ENCODE measurements around the gene FNBP1L. TPM values are rescaled to one million over a fixed set of nuclear protein-coding genes. Genes with fewer than 3 reads are reported as not detected.
"Not testable (repeated sequence)": the region's sequence is repeated elsewhere in the genome, so short reads cannot be mapped to it uniquely, and the experiment has no call there.

The FNBP1L gene
- total RNA-seq, 2 experiments from 2014 or later: 0.19 to 0.26 TPM

- H3K27ac Mint-ChIP-seq; ATAC-seq (ENCODE audit: low read depth); H3K36me3 Mint-ChIP-seq; H3K4me3 Mint-ChIP-seq; H3K4me1 Mint-ChIP-seq; DNase-seq; POLR2A ChIA-PET: not testable (repeated sequence)
- Mint-ChIP-seq H3K9me3 (peaks cover 13% of the 10 kb centered on the region), H3K27me3 (peaks cover 15% of the 10 kb centered on the region)
Observed at GRCh38 chr1:93481899-93482298, 34.0 kb downstream of the FNBP1L start.

- H3K9me3 Mint-ChIP-seq: peaks cover 10% of the 10 kb centered on the region
- ATAC-seq (ENCODE audit: low read depth) (no peak), DNase-seq (no peak)
- POLR2A ChIA-PET: no interaction called here
- peaks cover 14% of the 10 kb centered on the region for H3K27me3 Mint-ChIP-seq
- no peaks in the 10 kb centered on the region for H3K4me1 Mint-ChIP-seq
- no peaks in the 10 kb centered on the region for H3K36me3 Mint-ChIP-seq
- no peak overlapping the region for H3K4me3 Mint-ChIP-seq
- H3K27ac Mint-ChIP-seq: no peak overlapping the region
Observed at GRCh38 chr1:93483200-93483599, 35.3 kb downstream of the FNBP1L start.

GRCh38 chr1:93483606-93484005, 35.7 kb downstream of the FNBP1L start:
- no peaks in the 10 kb centered on the region for H3K36me3 Mint-ChIP-seq
- ATAC-seq (ENCODE audit: low read depth) (no peak), DNase-seq (no peak)
- no peak overlapping the region for H3K4me3 Mint-ChIP-seq
- peaks cover 14% of the 10 kb centered on the region for H3K27me3 Mint-ChIP-seq
- POLR2A ChIA-PET: no interaction called here
- H3K9me3 Mint-ChIP-seq: peaks cover 9% of the 10 kb centered on the region
- H3K4me1 Mint-ChIP-seq: no peaks in the 10 kb centered on the region
- H3K27ac Mint-ChIP-seq: no peak overlapping the region

GRCh38 chr1:93488207-93488606, 40.3 kb downstream of the FNBP1L start:
- Mint-ChIP-seq H3K4me1 (no peaks in the 10 kb centered on the region), H3K36me3 (no peaks in the 10 kb centered on the region), H3K27ac (no peak overlapping the region), H3K27me3 (peaks cover 24% of the 10 kb centered on the region), H3K4me3 (no peak overlapping the region), H3K9me3 (no peaks in the 10 kb centered on the region)
- no peak for DNase-seq
- no peak for ATAC-seq (ENCODE audit: low read depth)
- POLR2A ChIA-PET: interaction anchor here (0.6 kb wide), 1 partner anchor 65 kb away, joined by 7 read pairs; no protein-coding TSS in a partner anchor

DNA sequence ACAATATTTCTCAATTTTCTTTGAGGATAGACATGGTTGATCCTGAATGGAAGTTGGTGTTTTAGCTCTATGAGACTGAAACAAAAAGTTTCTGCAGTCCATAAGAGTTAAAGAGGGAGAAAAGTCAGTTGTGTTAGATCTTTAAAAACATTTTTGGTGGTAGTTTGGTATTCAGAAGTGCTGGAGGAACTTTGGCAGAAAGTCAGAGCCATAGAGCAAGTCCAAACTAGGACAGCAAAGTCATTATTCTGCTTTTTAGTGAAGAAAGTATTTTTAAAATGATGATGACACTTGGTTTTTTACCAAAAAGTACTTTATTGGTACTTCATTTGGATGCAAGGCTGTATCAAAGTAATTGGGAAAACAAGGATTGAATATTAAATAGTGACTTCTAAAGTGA, 41.8 kb downstream of the FNBP1L start:
- Mint-ChIP-seq H3K4me1 (no peaks in the 10 kb centered on the region), H3K27ac (no peak overlapping the region), H3K9me3 (no peaks in the 10 kb centered on the region), H3K36me3 (no peaks in the 10 kb centered on the region), H3K4me3 (no peak overlapping the region), H3K27me3 (peaks cover 24% of the 10 kb centered on the region)
- no peak for DNase-seq
- ATAC-seq (ENCODE audit: low read depth): no peak
- POLR2A ChIA-PET: no interaction called here

- H3K27ac Mint-ChIP-seq: no peak overlapping the region
Observed at GRCh38 chr1:93490357-93490756, 42.4 kb downstream of the FNBP1L start.

DNA sequence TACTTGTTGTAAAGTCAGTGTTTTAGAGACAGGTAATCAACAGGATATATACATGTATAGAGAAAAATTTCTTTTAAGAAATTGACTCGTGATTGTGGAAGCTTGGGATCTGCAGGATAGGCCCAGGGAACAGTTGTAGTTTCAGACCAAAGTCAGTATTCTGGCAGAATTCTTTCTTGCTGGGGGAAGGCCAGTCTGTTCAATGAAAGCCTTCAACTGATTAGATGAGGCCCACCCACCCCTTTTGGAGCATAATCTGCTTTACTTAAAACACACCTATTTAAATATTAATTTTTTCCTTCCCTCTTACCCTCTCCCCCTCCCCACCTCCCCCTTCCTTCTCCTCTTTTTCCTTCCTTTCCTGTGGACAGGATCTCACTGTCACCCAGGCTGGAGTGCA, 48.0 kb downstream of the FNBP1L start:
- no peak overlapping the region for H3K27ac Mint-ChIP-seq
- no peaks in the 10 kb centered on the region for H3K9me3 Mint-ChIP-seq
- POLR2A ChIA-PET: no interaction called here
- peaks cover 2% of the 10 kb centered on the region for H3K27me3 Mint-ChIP-seq
- no peak overlapping the region for H3K4me3 Mint-ChIP-seq
- ATAC-seq (ENCODE audit: low read depth) (no peak), DNase-seq (no peak)
- no peaks in the 10 kb centered on the region for H3K36me3 Mint-ChIP-seq
- no peaks in the 10 kb centered on the region for H3K4me1 Mint-ChIP-seq

More at GRCh38 chr1:93490357-93490756, 42.4 kb downstream of the FNBP1L start:
- H3K27me3 Mint-ChIP-seq: peaks cover 24% of the 10 kb centered on the region
- H3K4me1 Mint-ChIP-seq: no peaks in the 10 kb centered on the region
- H3K4me3 Mint-ChIP-seq: no peak overlapping the region
- DNase-seq (no peak), ATAC-seq (ENCODE audit: low read depth) (no peak)
- no peaks in the 10 kb centered on the region for H3K9me3 Mint-ChIP-seq
- no peaks in the 10 kb centered on the region for H3K36me3 Mint-ChIP-seq
- POLR2A ChIA-PET: no interaction called here

- Mint-ChIP-seq H3K27ac (no peak overlapping the region), H3K27me3 (peaks cover 2% of the 10 kb centered on the region), H3K9me3 (no peaks in the 10 kb centered on the region), H3K4me1 (no peaks in the 10 kb centered on the region), H3K4me3 (no peak overlapping the region), H3K36me3 (no peaks in the 10 kb centered on the region)
- no peak for DNase-seq
- no peak for ATAC-seq (ENCODE audit: low read depth)
- POLR2A ChIA-PET: no interaction called here
Observed at GRCh38 chr1:93496520-93496919, 48.6 kb downstream of the FNBP1L start.

GRCh38 chr1:93499075-93499474, 51.2 kb downstream of the FNBP1L start:
- DNase-seq (no peak), ATAC-seq (ENCODE audit: low read depth) (no peak)
- POLR2A ChIA-PET: no interaction called here
- peaks cover 2% of the 10 kb centered on the region for H3K27me3 Mint-ChIP-seq
- H3K36me3 Mint-ChIP-seq: no peaks in the 10 kb centered on the region
- no peak overlapping the region for H3K27ac Mint-ChIP-seq
- H3K9me3 Mint-ChIP-seq: no peaks in the 10 kb centered on the region
- no peaks in the 10 kb centered on the region for H3K4me1 Mint-ChIP-seq
- H3K4me3 Mint-ChIP-seq: no peak overlapping the region

DNA sequence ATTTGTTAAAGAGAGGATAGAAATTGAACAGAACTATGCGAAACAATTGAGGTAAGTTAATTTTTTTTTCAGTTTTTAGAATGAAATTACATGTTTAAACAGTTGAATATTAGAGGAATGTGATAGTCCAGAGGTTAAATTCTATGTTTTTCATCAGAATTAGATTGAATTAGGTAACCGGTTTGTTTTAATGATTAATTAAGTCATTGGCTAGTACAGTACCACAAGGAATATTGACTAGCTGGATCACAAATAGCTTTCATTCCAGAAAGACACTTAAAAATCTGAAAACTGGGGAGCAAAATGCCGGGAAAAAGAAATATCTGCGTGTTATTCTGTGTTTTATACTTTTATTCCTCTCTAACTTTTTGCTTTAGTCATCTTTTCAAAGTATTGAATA, 51.6 kb downstream of the FNBP1L start:
- Mint-ChIP-seq H3K27ac (no peak overlapping the region), H3K27me3 (peaks cover 6% of the 10 kb centered on the region), H3K36me3 (no peaks in the 10 kb centered on the region), H3K9me3 (no peaks in the 10 kb centered on the region), H3K4me1 (no peaks in the 10 kb centered on the region), H3K4me3 (no peak overlapping the region)
- POLR2A ChIA-PET: no interaction called here
- DNase-seq (no peak), ATAC-seq (ENCODE audit: low read depth) (no peak)

GRCh38 chr1:93500275-93500674, 52.4 kb downstream of the FNBP1L start:
- Mint-ChIP-seq H3K27ac (no peak overlapping the region), H3K4me1 (no peaks in the 10 kb centered on the region), H3K27me3 (peaks cover 8% of the 10 kb centered on the region), H3K4me3 (no peak overlapping the region), H3K36me3 (no peaks in the 10 kb centered on the region), H3K9me3 (no peaks in the 10 kb centered on the region)
- DNase-seq (no peak), ATAC-seq (ENCODE audit: low read depth) (no peak)
- POLR2A ChIA-PET: no interaction called here

GRCh38 chr1:93501399-93501798, 53.5 kb downstream of the FNBP1L start:
- H3K9me3 Mint-ChIP-seq: no peaks in the 10 kb centered on the region
- no peak for DNase-seq
- no peaks in the 10 kb centered on the region for H3K36me3 Mint-ChIP-seq
- H3K27me3 Mint-ChIP-seq: peaks cover 8% of the 10 kb centered on the region
- POLR2A ChIA-PET: no interaction called here
- no peak for ATAC-seq (ENCODE audit: low read depth)
- no peak overlapping the region for H3K4me3 Mint-ChIP-seq
- H3K27ac Mint-ChIP-seq: no peak overlapping the region
- no peaks in the 10 kb centered on the region for H3K4me1 Mint-ChIP-seq

DNA sequence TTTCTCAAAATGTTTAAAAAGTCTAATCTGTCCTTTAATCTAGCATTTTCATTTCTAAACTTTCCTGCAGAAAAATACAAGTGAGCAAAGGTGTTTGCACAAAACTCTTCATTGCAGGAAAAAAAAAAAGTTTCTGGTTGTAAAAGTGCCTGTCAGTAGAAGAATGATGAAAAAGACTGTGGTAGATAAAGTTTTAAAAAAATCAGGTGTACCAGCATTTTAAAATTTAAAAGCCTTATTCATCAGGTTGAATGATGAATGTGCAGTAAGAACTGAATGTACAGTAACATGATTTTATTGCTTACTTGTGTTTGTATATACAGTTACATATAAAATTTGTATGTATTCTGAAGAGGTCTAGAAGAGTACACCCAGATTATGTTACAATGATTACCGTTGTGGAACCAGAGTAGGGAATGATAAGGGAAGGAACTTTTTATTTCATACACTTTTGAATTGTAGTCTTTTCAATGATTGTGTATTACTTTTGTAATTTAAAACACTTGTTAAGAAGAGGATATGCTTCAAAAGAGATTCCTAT, 54.0 kb downstream of the FNBP1L start:
- no peak overlapping the region for H3K27ac Mint-ChIP-seq
- ATAC-seq (ENCODE audit: low read depth): no peak
- no peaks in the 10 kb centered on the region for H3K36me3 Mint-ChIP-seq
- POLR2A ChIA-PET: no interaction called here
- H3K27me3 Mint-ChIP-seq: peaks cover 8% of the 10 kb centered on the region
- H3K4me3 Mint-ChIP-seq: no peak overlapping the region
- no peaks in the 10 kb centered on the region for H3K4me1 Mint-ChIP-seq
- no peak for DNase-seq
- H3K9me3 Mint-ChIP-seq: no peaks in the 10 kb centered on the region

DNA sequence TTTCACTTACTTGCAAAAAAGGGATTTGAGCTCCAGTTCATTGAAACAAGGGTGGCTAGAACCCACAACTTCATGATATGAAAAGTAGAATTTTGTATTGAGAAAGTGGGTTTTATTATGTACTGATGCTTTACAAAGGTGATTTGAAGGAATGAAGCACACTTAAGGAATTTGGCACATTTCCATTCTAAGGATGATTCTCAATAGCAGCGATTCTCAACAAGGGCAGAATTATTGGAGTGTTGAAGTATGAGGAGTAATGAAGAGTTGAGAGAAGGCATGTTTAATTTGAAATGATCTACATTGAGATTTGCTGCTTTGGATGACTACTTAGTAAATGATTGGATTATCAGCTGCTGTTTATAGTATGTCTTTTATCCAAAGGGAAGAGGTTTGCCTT, 54.7 kb downstream of the FNBP1L start:
- Mint-ChIP-seq H3K4me1 (no peaks in the 10 kb centered on the region), H3K4me3 (no peak overlapping the region), H3K36me3 (no peaks in the 10 kb centered on the region), H3K27ac (no peak overlapping the region), H3K9me3 (no peaks in the 10 kb centered on the region), H3K27me3 (peaks cover 8% of the 10 kb centered on the region)
- POLR2A ChIA-PET: no interaction called here
- no peak for DNase-seq
- no peak for ATAC-seq (ENCODE audit: low read depth)

GRCh38 chr1:93503163-93503562, 55.2 kb downstream of the FNBP1L start:
- ATAC-seq (ENCODE audit: low read depth) (no peak), DNase-seq (no peak)
- Mint-ChIP-seq H3K4me1 (no peaks in the 10 kb centered on the region), H3K27me3 (peaks cover 8% of the 10 kb centered on the region), H3K36me3 (no peaks in the 10 kb centered on the region), H3K27ac (no peak overlapping the region), H3K4me3 (no peak overlapping the region), H3K9me3 (no peaks in the 10 kb centered on the region)
- POLR2A ChIA-PET: no interaction called here
